DOHH2 (cell line): ENCODE results near the gene SMARCB1.

Experiments used
- H3F3A ChIP-seq: fragments of 200-600 bp; sonication (generic), shearing (Covaris generic); 2 replicates; pipeline ENCODE4 v1.6.0; 2016; ENCODE audit warnings: antibody characterized with exemption, mild to moderate bottlenecking; ENCODE audit not compliant: control insufficient read depth, insufficient read depth
- H3K27ac ChIP-seq: fragments of 200-600 bp; sonication (generic); 2 replicates; pipeline ENCODE4 v1.5.1; 2014; ENCODE audit warnings: low read depth, mild to moderate bottlenecking, low read length, moderate library complexity
- H3K27me3 ChIP-seq: fragments of 200-600 bp; sonication (generic); 2 replicates; pipeline ENCODE4 v1.6.1; 2014; ENCODE audit warnings: mild to moderate bottlenecking, low read length, mixed read lengths; ENCODE audit not compliant: control insufficient read depth
- H3K36me3 ChIP-seq: fragments of 200-600 bp; sonication (generic); 2 replicates; pipeline ENCODE4 v1.6.1; 2014; ENCODE audit warnings: mild to moderate bottlenecking, low read length, moderate library complexity, mixed read lengths; ENCODE audit not compliant: control insufficient read depth
- H3K4me1 ChIP-seq: fragments of 200-600 bp; sonication (generic); 2 replicates; pipeline ENCODE4 v1.6.1; 2014; ENCODE audit warnings: mild to moderate bottlenecking, low read length, mixed read lengths; ENCODE audit not compliant: control insufficient read depth
- H3K4me2 ChIP-seq: fragments of 200-600 bp; sonication (generic); 2 replicates; pipeline ENCODE4 v1.6.0; 2014; ENCODE audit warnings: mild to moderate bottlenecking, low read length, moderate library complexity
- H3K4me3 ChIP-seq: fragments of 200-600 bp; sonication (generic); 2 replicates; pipeline ENCODE4 v1.5.1; 2014; ENCODE audit warnings: mild to moderate bottlenecking, low read length, mixed read lengths
- H3K79me2 ChIP-seq: fragments of 200-600 bp; sonication (generic); 2 replicates; pipeline ENCODE4 v1.6.1; 2014; ENCODE audit warnings: mild to moderate bottlenecking, low read length, mixed read lengths; ENCODE audit not compliant: control insufficient read depth
- H3K9me2 ChIP-seq: fragments of 200-600 bp; sonication (generic); replicated peaks from 2 replicates; pipeline ENCODE4 v1.6.1; 2014; ENCODE audit warnings: mild to moderate bottlenecking, low read length, mixed read lengths; ENCODE audit not compliant: control insufficient read depth
- H3K9me3 ChIP-seq: fragments of 200-600 bp; sonication (generic); 2 replicates; pipeline ENCODE4 v1.6.1; 2014; ENCODE audit warnings: antibody characterized with exemption, low read length, mixed read lengths; ENCODE audit not compliant: control insufficient read depth, insufficient read depth
- H4K20me1 ChIP-seq: fragments of 200-600 bp; sonication (generic); 2 replicates; pipeline ENCODE4 v1.6.0; 2014; ENCODE audit warnings: low read depth, mild to moderate bottlenecking, antibody characterized with exemption, low read length, moderate library complexity; ENCODE audit not compliant: control insufficient read depth, insufficient read depth
- EZH2phosphoT487 ChIP-seq: fragments of 200-600 bp; sonication (generic); IDR thresholded peaks from 2 replicates; pipeline ENCODE4 v1.6.1; 2017; ENCODE audit warnings: borderline replicate concordance, mild to moderate bottlenecking, antibody characterized with exemption, low read length, moderate library complexity, mixed read lengths
- TF ChIP-seq, protein P1 (sequence below): fragments of 200-600 bp; sonication (generic); IDR thresholded peaks from one replicate; pipeline ENCODE4 v1.5.1; 2014; ENCODE audit warnings: antibody characterized with exemption, mild to moderate bottlenecking, low read depth, low read length; ENCODE audit not compliant: poor library complexity, severe bottlenecking

The SMARCB1 gene

DNA sequence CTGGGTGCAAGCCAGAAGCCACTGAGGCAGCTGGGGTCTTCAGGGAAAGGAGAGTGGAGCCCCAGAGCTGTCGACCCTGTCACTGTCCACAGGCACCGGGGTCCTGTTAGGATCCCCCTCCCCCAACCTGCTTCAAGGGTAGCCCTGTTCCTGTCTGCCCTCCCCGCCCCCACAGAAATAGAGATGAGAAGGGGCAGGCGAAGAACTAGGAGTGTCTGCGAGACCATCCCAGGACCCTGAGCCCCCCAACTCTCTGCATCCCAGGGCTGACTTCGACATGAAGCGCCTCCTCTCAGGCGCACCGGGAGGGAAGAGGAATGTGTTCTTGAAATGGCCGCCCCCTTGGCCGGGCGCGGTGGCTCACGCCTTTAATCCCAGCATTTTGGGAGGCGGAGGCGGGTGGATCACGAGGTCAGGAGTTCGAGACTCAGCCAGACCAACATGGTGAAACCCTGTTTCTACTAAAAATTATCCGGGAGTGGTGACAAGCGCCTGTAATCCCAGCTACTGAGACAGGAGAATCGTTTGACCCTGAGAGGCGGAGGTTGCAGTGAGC, 35.2 kb upstream of the SMARCB1 start:
- TF ChIP-seq, protein P1, sequence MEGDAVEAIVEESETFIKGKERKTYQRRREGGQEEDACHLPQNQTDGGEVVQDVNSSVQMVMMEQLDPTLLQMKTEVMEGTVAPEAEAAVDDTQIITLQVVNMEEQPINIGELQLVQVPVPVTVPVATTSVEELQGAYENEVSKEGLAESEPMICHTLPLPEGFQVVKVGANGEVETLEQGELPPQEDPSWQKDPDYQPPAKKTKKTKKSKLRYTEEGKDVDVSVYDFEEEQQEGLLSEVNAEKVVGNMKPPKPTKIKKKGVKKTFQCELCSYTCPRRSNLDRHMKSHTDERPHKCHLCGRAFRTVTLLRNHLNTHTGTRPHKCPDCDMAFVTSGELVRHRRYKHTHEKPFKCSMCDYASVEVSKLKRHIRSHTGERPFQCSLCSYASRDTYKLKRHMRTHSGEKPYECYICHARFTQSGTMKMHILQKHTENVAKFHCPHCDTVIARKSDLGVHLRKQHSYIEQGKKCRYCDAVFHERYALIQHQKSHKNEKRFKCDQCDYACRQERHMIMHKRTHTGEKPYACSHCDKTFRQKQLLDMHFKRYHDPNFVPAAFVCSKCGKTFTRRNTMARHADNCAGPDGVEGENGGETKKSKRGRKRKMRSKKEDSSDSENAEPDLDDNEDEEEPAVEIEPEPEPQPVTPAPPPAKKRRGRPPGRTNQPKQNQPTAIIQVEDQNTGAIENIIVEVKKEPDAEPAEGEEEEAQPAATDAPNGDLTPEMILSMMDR, result no peak
- TF ChIP-seq EZH2phosphoT487, result no peak
- H3K27ac ChIP-seq, result peak overlapping the region; percentile 92
- H3K36me3 ChIP-seq, result peaks cover 21% of the 10 kb centered on the region
- no peaks in the 10 kb centered on the region for H3K27me3 ChIP-seq
- peaks cover 58% of the 10 kb centered on the region for H3K4me1 ChIP-seq
- H4K20me1 ChIP-seq, result no peaks in the 10 kb centered on the region
- H3K9me2 ChIP-seq, result no peaks in the 10 kb centered on the region
- H3K4me2 ChIP-seq, result peak overlapping the region; percentile 88
- H3K4me3 ChIP-seq, result peak overlapping the region; percentile 97
- H3K9me3 ChIP-seq, result no peaks in the 10 kb centered on the region
- peaks cover 23% of the 10 kb centered on the region for H3K79me2 ChIP-seq
- peaks cover 33% of the 10 kb centered on the region for H3F3A ChIP-seq

DNA sequence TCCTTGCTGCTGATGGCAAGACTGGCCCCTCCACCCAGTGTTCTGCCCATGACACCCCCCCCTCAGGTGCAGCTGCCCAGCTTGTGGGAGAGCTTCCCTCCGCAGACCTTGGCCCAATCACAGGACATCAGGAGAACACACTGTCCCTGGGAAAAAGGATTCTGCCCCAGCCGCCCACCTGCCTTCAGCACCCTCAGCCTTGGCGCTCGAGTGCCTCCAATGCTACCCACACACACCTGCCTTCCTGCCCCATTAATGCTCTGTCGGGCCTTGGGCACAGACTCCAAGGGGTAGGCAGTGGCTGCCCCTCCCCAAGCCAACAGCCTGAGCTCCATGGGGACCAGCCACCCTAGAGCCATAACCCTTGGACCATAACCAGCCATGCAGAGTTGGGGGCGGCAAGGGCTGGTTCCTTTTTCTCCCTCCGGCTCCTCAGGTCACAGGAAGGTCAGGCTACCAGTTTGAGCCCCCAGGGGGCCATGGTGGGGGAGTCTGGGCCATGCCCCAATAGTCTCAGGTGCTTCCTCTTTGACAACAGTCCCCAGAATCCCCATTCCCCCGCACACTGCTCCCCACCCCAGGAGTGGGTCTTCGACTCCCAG, 34.6 kb upstream of the SMARCB1 start:
- Histone ChIP-seq H3K9me2 (no peaks in the 10 kb centered on the region), H4K20me1 (no peaks in the 10 kb centered on the region), H3K27me3 (no peaks in the 10 kb centered on the region), H3K9me3 (no peaks in the 10 kb centered on the region), H3K27ac (peak overlapping the region; percentile 92), H3F3A (peaks cover 35% of the 10 kb centered on the region), H3K4me3 (peak overlapping the region; percentile 97), H3K79me2 (peaks cover 23% of the 10 kb centered on the region), H3K4me1 (peaks cover 64% of the 10 kb centered on the region), H3K4me2 (peak overlapping the region; percentile 88), H3K36me3 (peaks cover 21% of the 10 kb centered on the region)
- TF ChIP-seq, protein P1, result peak; percentile 12
- TF ChIP-seq EZH2phosphoT487, result no peak

DNA sequence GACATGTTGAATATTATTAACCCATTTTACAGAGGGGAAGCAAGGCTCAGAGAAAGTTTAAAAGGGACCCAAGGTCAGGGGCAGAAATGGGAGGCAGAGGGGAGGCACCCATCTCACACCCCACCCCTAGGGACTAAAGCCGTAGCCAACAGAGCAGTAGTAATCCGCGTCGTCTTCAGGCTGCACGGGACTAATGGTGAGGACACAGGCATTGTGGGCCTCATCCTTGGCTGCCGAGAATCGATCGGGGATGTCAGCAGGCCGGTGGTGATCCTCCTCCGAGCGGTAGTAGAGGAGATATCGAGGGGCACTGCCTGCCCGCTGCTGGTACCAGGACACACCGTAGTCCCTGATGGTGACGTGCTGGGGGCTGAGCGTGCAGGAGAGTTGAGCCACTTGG, 34.0 kb upstream of the SMARCB1 start:
- Histone ChIP-seq H3K27ac (peak overlapping the region; percentile 92), H3F3A (peaks cover 35% of the 10 kb centered on the region), H3K4me1 (peaks cover 66% of the 10 kb centered on the region), H3K4me3 (peak overlapping the region; percentile 97), H3K27me3 (no peaks in the 10 kb centered on the region), H4K20me1 (no peaks in the 10 kb centered on the region), H3K9me3 (no peaks in the 10 kb centered on the region), H3K4me2 (peak overlapping the region; percentile 88), H3K79me2 (peaks cover 23% of the 10 kb centered on the region), H3K36me3 (peaks cover 21% of the 10 kb centered on the region), H3K9me2 (no peaks in the 10 kb centered on the region)
- TF ChIP-seq, protein P1, result no peak
